HepG2 (cell line): ENCODE results near the gene CCDC91. TPM values are rescaled to one million over a fixed set of nuclear protein-coding genes. Genes with fewer than 3 reads are reported as not detected.

Experiments used
- AKAP8 ChIP-seq: sonication (generic); formaldehyde crosslinking; IDR thresholded peaks from 2 replicates; pipeline ENCODE4 v1.5.1; 2020; ENCODE audit warnings: mild to moderate bottlenecking, missing genetic modification reagents
- CREB3 ChIP-seq: sonication (generic); formaldehyde crosslinking; IDR thresholded peaks from 2 replicates; pipeline ENCODE4 v1.5.0; 2020; ENCODE audit warnings: missing genetic modification reagents
- DNMT3B ChIP-seq: conservative IDR thresholded peaks from 2 replicates; pipeline ENCODE4 v1.6.1; 2016; ENCODE audit warnings: missing biosample characterization, control low read depth
- FOSL2 ChIP-seq: sonication (generic); formaldehyde crosslinking; IDR thresholded peaks from 2 replicates; pipeline ENCODE4 v1.4.0; 2020; ENCODE audit warnings: missing genetic modification reagents
- FOXA3 ChIP-seq: IDR thresholded peaks from 2 replicates; pipeline ENCODE4 v1.6.1; 2016; ENCODE audit warnings: missing genetic modification reagents, missing compliant biosample characterization
- HNF4G ChIP-seq, 2 experiments: sonication (generic) in 1 of 2; formaldehyde crosslinking in 1 of 2; IDR thresholded peaks; 2 replicates each; pipeline versions ENCODE4 v1.4.0 to v1.6.1; 2011 to 2020; ENCODE audit warnings: borderline replicate concordance in 2 of 2, low read depth in 2 of 2, mild to moderate bottlenecking in 2 of 2, low read length in 1 of 2, missing genetic modification reagents in 1 of 2, moderate library complexity in 1 of 2
- IKZF4 ChIP-seq: sonication (generic); formaldehyde crosslinking; IDR thresholded peaks from 2 replicates; pipeline ENCODE4 v1.5.1; 2020; ENCODE audit warnings: borderline replicate concordance, mild to moderate bottlenecking, low read depth, missing genetic modification reagents; ENCODE audit errors: not compliant biosample characterization
- KDM1A ChIP-seq: IDR thresholded peaks from 2 replicates; pipeline ENCODE4 v1.6.1; 2016; ENCODE audit warnings: missing compliant biosample characterization
- LBX2 ChIP-seq: sonication (generic); formaldehyde crosslinking; IDR thresholded peaks from 2 replicates; pipeline ENCODE4 v1.5.0; 2020; ENCODE audit warnings: missing genetic modification reagents, mild to moderate bottlenecking, borderline replicate concordance
- MTA1 ChIP-seq: sonication (generic); formaldehyde crosslinking; IDR thresholded peaks from 2 replicates; pipeline ENCODE4 v1.4.0; 2020; ENCODE audit warnings: missing genetic modification reagents, mild to moderate bottlenecking, borderline replicate concordance
- NKX3-1 ChIP-seq: sonication (generic); formaldehyde crosslinking; IDR thresholded peaks from 2 replicates; pipeline ENCODE4 v1.5.0; 2020; ENCODE audit warnings: missing genetic modification reagents
- PTBP1 ChIP-seq: fragments of 200-400 bp; formaldehyde crosslinking; IDR thresholded peaks from 2 replicates; pipeline ENCODE4 v1.6.1; 2018; ENCODE audit warnings: low read length, low read depth; ENCODE audit not compliant: poor library complexity, severe bottlenecking
- RXRA ChIP-seq: sonication (generic); formaldehyde crosslinking; IDR thresholded peaks from 2 replicates; pipeline ENCODE4 v1.5.1; 2020; ENCODE audit warnings: missing genetic modification reagents
- SP4 ChIP-seq: sonication (generic); formaldehyde crosslinking; IDR thresholded peaks from 2 replicates; pipeline ENCODE4 v1.8.1; 2023; ENCODE audit warnings: mild to moderate bottlenecking, missing genetic modification reagents
- TBX2 ChIP-seq: sonication (generic); formaldehyde crosslinking; IDR thresholded peaks from 2 replicates; pipeline ENCODE4 v1.5.0; 2020; ENCODE audit warnings: missing genetic modification reagents, mild to moderate bottlenecking, borderline replicate concordance
- TERF1 ChIP-seq: sonication (generic); formaldehyde crosslinking; IDR thresholded peaks from 2 replicates; pipeline ENCODE4 v1.8.0; 2022; ENCODE audit warnings: mild to moderate bottlenecking, missing genetic modification reagents, moderate library complexity
- THYN1 ChIP-seq: sonication (generic); formaldehyde crosslinking; IDR thresholded peaks from 2 replicates; pipeline ENCODE4 v1.8.1; 2023; ENCODE audit warnings: low read depth, mild to moderate bottlenecking, moderate library complexity, missing genetic modification reagents, borderline replicate concordance
- ZBTB26 ChIP-seq: IDR thresholded peaks from 2 replicates; pipeline ENCODE4 v1.6.1; 2016; ENCODE audit warnings: missing compliant biosample characterization, missing genetic modification reagents, borderline replicate concordance
- ZNF430 ChIP-seq: sonication (generic); formaldehyde crosslinking; IDR thresholded peaks from 2 replicates; pipeline ENCODE4 v1.9.0; 2021; ENCODE audit warnings: mild to moderate bottlenecking, missing genetic modification reagents
- ZNF589 ChIP-seq: sonication (generic); formaldehyde crosslinking; conservative IDR thresholded peaks from 2 replicates; pipeline ENCODE4 v1.8.0; 2022; ENCODE audit warnings: mild to moderate bottlenecking, moderate library complexity, missing genetic modification reagents
- ZNF598 ChIP-seq: sonication (generic); formaldehyde crosslinking; IDR thresholded peaks from 2 replicates; pipeline ENCODE4 v1.5.1; 2020; ENCODE audit warnings: mild to moderate bottlenecking, missing genetic modification reagents, borderline replicate concordance
- ZNF678 ChIP-seq: sonication (generic); formaldehyde crosslinking; IDR thresholded peaks from 2 replicates; pipeline ENCODE4 v1.4.0; 2020; ENCODE audit warnings: mild to moderate bottlenecking, missing genetic modification reagents
- ZNF891 ChIP-seq: sonication (generic); formaldehyde crosslinking; IDR thresholded peaks from 2 replicates; pipeline ENCODE4 v1.5.0; 2020; ENCODE audit warnings: mild to moderate bottlenecking, missing genetic modification reagents
- ZSCAN22 ChIP-seq: sonication (generic); formaldehyde crosslinking; IDR thresholded peaks from 2 replicates; pipeline ENCODE4 v1.4.0; 2020; ENCODE audit warnings: mild to moderate bottlenecking, missing genetic modification reagents
- ZSCAN31 ChIP-seq: sonication (generic); formaldehyde crosslinking; IDR thresholded peaks from 2 replicates; pipeline ENCODE4 v1.5.0; 2020; ENCODE audit warnings: low read depth, mild to moderate bottlenecking, missing genetic modification reagents
- polyA plus RNA-seq, 8 experiments: library from polyadenylated mRNA; depleted of rRNA in 3 of 8; stranded (reverse) in 7 of 8; unstranded in 1 of 8; fragments of >200 nt; fragmentation: Illumina TruSeq in 4 of 8; extraction: Trizol in 4 of 8; gene quantifications; 2 replicates each; pipeline versions ENCODE4 v1.2.1 to v1.2.3, GENCODE V29; 2011 to 2016; ENCODE audit warnings: low read depth in 4 of 8, missing spikeins in 1 of 8, mixed read lengths in 1 of 8; ENCODE audit not compliant: insufficient read depth in 1 of 8
- total RNA-seq, 5 experiments: library from RNA; depleted of rRNA; stranded (reverse); fragments of >200 nt; fragmentation: Illumina TruSeq; extraction: Trizol; gene quantifications; 2 replicates each; pipeline ENCODE4 v1.2.3, GENCODE V29; 2016; ENCODE audit warnings: low read depth in 1 of 5

CCDC91 gene
- total and polyA plus RNA-seq, 2 of the 13 experiments (the other 11 are each of a cell fraction or from before 2014, with no cell fraction given): 9.8 to 15.8 TPM

GRCh38 chr12:28190321-28191050 lies at the start of gene CCDC91 (continued):
- TF ChIP-seq SP4 (CRISPR knock-in tag): peak; percentile 85
- TF ChIP-seq DNMT3B (CRISPR knock-in tag): peak; percentile 72; the same call in 1 of the 2 replicates
- peak; percentile 45 for TF ChIP-seq IKZF4 (CRISPR knock-in tag)
- 0 out of 2 replicates have a peak, but pooled peaks have one; percentile 8 for TF ChIP-seq KDM1A (CRISPR knock-in tag)
- TF ChIP-seq ZSCAN31 (CRISPR knock-in tag): peak; percentile 93
- TF ChIP-seq TERF1: no peak
- peak; percentile 88; the same call in 1 of the 2 replicates for TF ChIP-seq AKAP8 (CRISPR knock-in tag)
- peak; percentile 60; the same call in 1 of the 2 replicates for TF ChIP-seq ZNF678 (CRISPR knock-in tag)
- TF ChIP-seq THYN1 (CRISPR knock-in tag): no peak
- TF ChIP-seq ZNF891: peak; percentile 82
- 0 out of 2 replicates have a peak, but pooled peaks have one; percentile 42 for TF ChIP-seq CREB3
- TF ChIP-seq ZSCAN22 (CRISPR knock-in tag): no peak
- peak; percentile 79 for TF ChIP-seq RXRA (CRISPR knock-in tag)
- peak; percentile 92 for TF ChIP-seq TBX2 (CRISPR knock-in tag)
- TF ChIP-seq MTA1 (CRISPR knock-in tag): peak; percentile 89; the same call in 1 of the 2 replicates
- TF ChIP-seq FOXA3 (CRISPR knock-in tag): peak; percentile 81
- peak; percentile 55 for TF ChIP-seq PTBP1
- TF ChIP-seq ZBTB26 (CRISPR knock-in tag): peak; percentile 64
- 0 out of 2 replicates have a peak, but pooled peaks have one; percentile 31 for TF ChIP-seq ZNF598 (CRISPR knock-in tag)
- no peak for TF ChIP-seq HNF4G (IDR thresholded peaks at IDR 0.05; ENCODE audit: borderline replicate concordance, low read depth, low read length)
- TF ChIP-seq HNF4G (CRISPR knock-in tag; IDR thresholded peaks at IDR 0.05; ENCODE audit: borderline replicate concordance, low read depth): peak; percentile 72; the same call in 1 of the 2 replicates
- no peak for TF ChIP-seq LBX2 (CRISPR knock-in tag)
- TF ChIP-seq ZNF430 (CRISPR knock-in tag): no peak
- peak; percentile 84 for TF ChIP-seq ZNF589 (CRISPR knock-in tag)
- no peak; the same call in none of the 2 replicates for TF ChIP-seq NKX3-1 (CRISPR knock-in tag)
- peak; percentile 53 for TF ChIP-seq FOSL2 (CRISPR knock-in tag)
